GM19351 (cell line): ENCODE measurements around the gene MPHOSPH8.

Experiments
- ATAC-seq: cut with Tn5 transposase; IDR thresholded peaks from one replicate; pipeline ENCODE4 v1.9.1; 2021; ENCODE audit warnings: mild to moderate bottlenecking, moderate library complexity; ENCODE audit not compliant: unreplicated experiment

Gene MPHOSPH8, protein sequence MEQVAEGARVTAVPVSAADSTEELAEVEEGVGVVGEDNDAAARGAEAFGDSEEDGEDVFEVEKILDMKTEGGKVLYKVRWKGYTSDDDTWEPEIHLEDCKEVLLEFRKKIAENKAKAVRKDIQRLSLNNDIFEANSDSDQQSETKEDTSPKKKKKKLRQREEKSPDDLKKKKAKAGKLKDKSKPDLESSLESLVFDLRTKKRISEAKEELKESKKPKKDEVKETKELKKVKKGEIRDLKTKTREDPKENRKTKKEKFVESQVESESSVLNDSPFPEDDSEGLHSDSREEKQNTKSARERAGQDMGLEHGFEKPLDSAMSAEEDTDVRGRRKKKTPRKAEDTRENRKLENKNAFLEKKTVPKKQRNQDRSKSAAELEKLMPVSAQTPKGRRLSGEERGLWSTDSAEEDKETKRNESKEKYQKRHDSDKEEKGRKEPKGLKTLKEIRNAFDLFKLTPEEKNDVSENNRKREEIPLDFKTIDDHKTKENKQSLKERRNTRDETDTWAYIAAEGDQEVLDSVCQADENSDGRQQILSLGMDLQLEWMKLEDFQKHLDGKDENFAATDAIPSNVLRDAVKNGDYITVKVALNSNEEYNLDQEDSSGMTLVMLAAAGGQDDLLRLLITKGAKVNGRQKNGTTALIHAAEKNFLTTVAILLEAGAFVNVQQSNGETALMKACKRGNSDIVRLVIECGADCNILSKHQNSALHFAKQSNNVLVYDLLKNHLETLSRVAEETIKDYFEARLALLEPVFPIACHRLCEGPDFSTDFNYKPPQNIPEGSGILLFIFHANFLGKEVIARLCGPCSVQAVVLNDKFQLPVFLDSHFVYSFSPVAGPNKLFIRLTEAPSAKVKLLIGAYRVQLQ

GRCh38 chr13:19633479-19634255 is at the start of gene MPHOSPH8:
Gene MPHOSPH8 (plus strand): TSS chr13:19633659. CDS start chr13:19633749, 90 bp downstream.
- ATAC-seq, result peak; percentile 96

DNA sequence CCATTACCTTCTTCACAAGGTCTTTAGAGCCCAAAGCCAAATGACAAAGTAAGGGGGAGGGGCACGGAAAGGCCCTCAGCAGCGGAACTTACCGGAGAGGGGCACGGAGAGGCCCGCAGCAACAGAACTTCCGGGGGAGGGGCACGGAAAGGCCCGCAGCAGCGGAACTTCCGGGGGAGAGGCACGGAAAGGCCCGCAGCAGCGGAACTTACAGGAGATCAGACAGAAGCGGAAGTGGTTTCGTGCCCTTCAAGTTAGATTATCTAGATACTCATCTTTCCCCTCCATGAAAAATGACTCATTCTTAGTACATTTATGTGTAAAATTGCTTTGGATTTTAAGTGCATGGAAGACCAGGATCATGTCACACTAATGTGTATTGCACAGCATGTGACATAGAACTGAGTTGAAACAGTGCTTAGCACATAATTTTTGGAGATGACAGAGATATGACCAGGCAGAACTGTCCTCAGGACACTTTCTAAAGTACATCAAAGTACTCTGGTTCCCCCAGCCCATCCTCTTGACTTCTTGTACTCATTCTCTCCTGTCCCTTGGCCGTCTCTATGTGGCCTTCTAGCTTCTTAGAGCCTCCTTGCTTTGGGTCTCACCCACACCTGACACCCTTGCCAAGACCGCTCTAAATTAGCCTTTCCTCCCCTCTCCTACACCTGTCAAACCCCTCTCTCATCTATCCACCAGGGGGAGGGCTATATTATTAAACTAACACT is 46.4 kb upstream of the MPHOSPH8 start:
- ATAC-seq, result peak; percentile 82

- peak; percentile 74 for ATAC-seq
These were observed 45.7 kb upstream of the MPHOSPH8 start for GRCh38 chr13:19587635-19588300.

GRCh38 chr13:19589312-19589711 is 44.1 kb upstream of the MPHOSPH8 start:
- no peak for ATAC-seq

DNA sequence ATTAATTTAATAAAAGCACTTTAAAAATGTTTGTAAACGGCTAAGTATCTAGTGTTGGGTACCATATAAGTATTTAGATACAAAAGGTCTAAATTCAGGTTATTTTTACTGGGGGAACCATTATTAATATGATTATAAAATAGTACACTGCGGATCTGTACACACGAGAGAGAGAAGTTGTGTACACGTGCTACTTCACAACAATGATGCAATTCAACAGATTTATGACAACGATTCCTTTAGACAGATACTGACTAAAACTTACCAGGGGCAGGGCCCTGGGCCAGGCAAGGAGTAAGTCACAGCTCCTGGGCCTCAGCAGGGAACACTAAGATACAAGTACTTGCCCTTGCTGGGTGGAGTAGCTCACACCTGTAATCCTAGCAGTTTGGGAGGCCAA is 43.0 kb upstream of the MPHOSPH8 start:
- ATAC-seq, result no peak

- ATAC-seq, result no peak
These were observed 41.6 kb upstream of the MPHOSPH8 start for GRCh38 chr13:19591864-19592263.

- no peak for ATAC-seq
These were observed 40.7 kb upstream of the MPHOSPH8 start for GRCh38 chr13:19592657-19593180.

- no peak for ATAC-seq
These were observed 37.4 kb upstream of the MPHOSPH8 start for GRCh38 chr13:19596086-19596485.

- ATAC-seq, result no peak
These were observed 36.5 kb upstream of the MPHOSPH8 start for GRCh38 chr13:19596960-19597361.

- ATAC-seq, result no peak
These were observed 35.9 kb upstream of the MPHOSPH8 start for GRCh38 chr13:19597523-19597922.

GRCh38 chr13:19601749-19602725 is 31.4 kb upstream of the MPHOSPH8 start:
- peak; percentile 88 for ATAC-seq

DNA sequence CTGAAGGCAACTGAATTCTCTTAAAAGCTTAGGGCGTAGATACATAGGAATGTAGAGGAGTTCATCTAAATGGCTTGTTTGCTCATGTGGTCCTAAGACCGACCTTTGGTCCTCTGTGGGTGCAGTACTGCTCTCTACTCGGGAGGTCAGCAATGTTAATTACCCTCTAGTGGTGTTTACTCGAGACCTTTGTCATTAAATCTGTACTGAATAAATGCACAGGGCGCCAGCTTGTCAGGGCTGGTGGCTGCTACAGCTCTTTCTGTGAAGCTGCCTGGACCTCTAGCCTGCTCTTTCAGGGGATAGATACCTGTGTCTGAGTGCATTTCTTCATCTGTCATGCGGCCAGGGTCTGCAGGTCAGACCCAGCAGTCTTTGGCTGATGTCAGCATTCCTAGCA is 29.2 kb upstream of the MPHOSPH8 start:
- ATAC-seq, result no peak

- no peak for ATAC-seq
These were observed 28.1 kb upstream of the MPHOSPH8 start for GRCh38 chr13:19605161-19605955.

GRCh38 chr13:19606152-19606551 is 27.3 kb upstream of the MPHOSPH8 start:
- no peak for ATAC-seq

GRCh38 chr13:19606737-19607136 is 26.7 kb upstream of the MPHOSPH8 start:
- ATAC-seq, result no peak

- no peak for ATAC-seq
These were observed 25.9 kb upstream of the MPHOSPH8 start for GRCh38 chr13:19607523-19608078.

DNA sequence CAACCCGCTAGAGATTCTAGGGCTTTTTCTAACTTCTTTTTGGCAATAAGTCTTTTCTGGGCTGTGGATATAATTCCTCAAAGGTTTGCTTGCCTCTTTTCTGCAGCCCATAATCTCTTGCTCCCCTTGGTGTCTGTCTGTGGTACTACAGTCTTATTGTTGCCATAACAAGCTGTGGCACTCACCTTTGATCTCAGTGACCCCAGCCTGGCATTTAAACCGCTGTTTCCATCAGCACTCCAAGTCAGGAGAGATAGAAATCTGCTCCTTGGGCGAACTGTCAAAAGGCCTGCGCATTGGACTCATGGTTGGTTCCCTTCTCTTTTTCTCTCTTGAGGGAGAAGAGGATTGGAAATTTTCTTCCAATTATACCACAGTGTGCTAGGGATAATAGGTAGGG is 14.5 kb upstream of the MPHOSPH8 start:
- peak; percentile 83 for ATAC-seq
